HFF-Myc (cell line): Measurements from ENCODE around the gene ANTXR2.

ENCODE experiments used
- DNase-seq: peaks from one replicate; pipeline ENCODE4 v3.0.0-alpha.2; 2011; ENCODE audit warnings: low read depth; ENCODE audit errors: extremely low read depth
- H3K4me3 ChIP-seq: replicated peaks from 2 replicates; pipeline ENCODE4 v1.5.1; 2011; ENCODE audit warnings: low read depth, mild to moderate bottlenecking, control low read depth, low read length
- CTCF ChIP-seq: IDR thresholded peaks from 2 replicates; pipeline ENCODE4 v1.5.1; 2012; ENCODE audit warnings: mild to moderate bottlenecking, low read depth, low read length, control low read depth; ENCODE audit errors: missing control alignments

Gene ANTXR2

GRCh38 chr4:79872738-79873137 lies 200.3 kb downstream of the ANTXR2 start:
- no peak for TF ChIP-seq CTCF
- H3K4me3 ChIP-seq, result no peak overlapping the region
- no peak for DNase-seq

GRCh38 chr4:79871961-79872360 lies 201.1 kb downstream of the ANTXR2 start:
- TF ChIP-seq CTCF, result no peak
- H3K4me3 ChIP-seq, result no peak overlapping the region
- no peak for DNase-seq

GRCh38 chr4:79869597-79870237 lies 203.3 kb downstream of the ANTXR2 start:
- DNase-seq, result no peak
- H3K4me3 ChIP-seq, result no peak overlapping the region
- no peak for TF ChIP-seq CTCF

GRCh38 chr4:79865201-79865597 lies 207.8 kb downstream of the ANTXR2 start:
- no peak for TF ChIP-seq CTCF
- H3K4me3 ChIP-seq, result no peak overlapping the region
- DNase-seq, result no peak

- TF ChIP-seq CTCF, result no peak
- DNase-seq, result no peak
- H3K4me3 ChIP-seq, result no peak overlapping the region
Measured at GRCh38 chr4:79864500-79865200, 208.4 kb downstream of the ANTXR2 start.

GRCh38 chr4:79863333-79863732 lies 209.7 kb downstream of the ANTXR2 start:
- DNase-seq, result no peak
- no peak for TF ChIP-seq CTCF
- H3K4me3 ChIP-seq, result no peak overlapping the region
